H54 (cell line): ENCODE measurements around the gene LRP6.
A peak's percentile ranks its signal among the peaks of the same experiment; 100 is the strongest.
"Not testable (repeated sequence)": the region's sequence is repeated elsewhere in the genome, so short reads cannot be mapped to it uniquely, and the experiment has no call there.

ENCODE experiments used
- DNase-seq: peaks from one replicate; pipeline ENCODE4 v3.0.0; 2011; ENCODE audit warnings: low spot score, mixed read lengths; ENCODE audit not compliant: insufficient read length
- FAIRE-seq: peaks from 3 replicates; lab custom pipeline; 2011; peaks lifted over from hg19 to GRCh38; lab: Jason Lieb, UNC
- POLR2A ChIP-seq: IDR thresholded peaks from 2 replicates; pipeline ENCODE4 v1.6.1; 2011; ENCODE audit warnings: low read depth, mild to moderate bottlenecking, low read length

LRP6 gene

GRCh38 chr12:12266873-12267741 lies at the start of gene LRP6:
LRP6 (minus strand) TSS chr12:12267044; CDS start chr12:12266735, 309 bp downstream.
- peak; percentile 88 for TF ChIP-seq POLR2A
- no peak for FAIRE-seq
- DNase-seq: peak; percentile 86

- no peak for TF ChIP-seq POLR2A
- no peak for DNase-seq
- FAIRE-seq: no peak
These were observed 49.0 kb upstream of the LRP6 start for GRCh38 chr12:12315838-12316237.

- not testable (repeated sequence) for DNase-seq, FAIRE-seq
These were observed 43.9 kb upstream of the LRP6 start for GRCh38 chr12:12310695-12311094.

- no peak for TF ChIP-seq POLR2A
- FAIRE-seq (no peak), DNase-seq (no peak)
These were observed 38.9 kb upstream of the LRP6 start for GRCh38 chr12:12305568-12306300.

- no peak for DNase-seq
- no peak for FAIRE-seq
- no peak for TF ChIP-seq POLR2A
These were observed 36.1 kb upstream of the LRP6 start for GRCh38 chr12:12302976-12303375.

GRCh38 chr12:12301122-12301521 lies 34.3 kb upstream of the LRP6 start:
- no peak for TF ChIP-seq POLR2A
- DNase-seq (no peak), FAIRE-seq (no peak)

GRCh38 chr12:12297201-12297830 lies 30.5 kb upstream of the LRP6 start:
- DNase-seq (no peak), FAIRE-seq (no peak)
- no peak for TF ChIP-seq POLR2A

GRCh38 chr12:12294215-12295005 lies 27.6 kb upstream of the LRP6 start:
- FAIRE-seq (peak; percentile 80), DNase-seq (peak; percentile 17)
- no peak for TF ChIP-seq POLR2A

- FAIRE-seq (no peak), DNase-seq (no peak)
- no peak for TF ChIP-seq POLR2A
These were observed 23.4 kb upstream of the LRP6 start for GRCh38 chr12:12290206-12290605.

GRCh38 chr12:12286441-12286840 lies 19.6 kb upstream of the LRP6 start:
- DNase-seq (no peak), FAIRE-seq (no peak)
- TF ChIP-seq POLR2A: no peak

- FAIRE-seq (no peak), DNase-seq (no peak)
- no peak for TF ChIP-seq POLR2A
These were observed 16.0 kb upstream of the LRP6 start for GRCh38 chr12:12282761-12283425.

- DNase-seq (no peak), FAIRE-seq (no peak)
- TF ChIP-seq POLR2A: no peak
These were observed 15.4 kb upstream of the LRP6 start for GRCh38 chr12:12282202-12282601.

GRCh38 chr12:12281134-12281533 lies 14.3 kb upstream of the LRP6 start:
- no peak for TF ChIP-seq POLR2A
- no peak for FAIRE-seq

More at GRCh38 chr12:12281134-12281533, 14.3 kb upstream of the LRP6 start:
- DNase-seq: no peak
